Activated CD4-positive, alpha-beta T cell treated with anti-CD3 and anti-CD28 coated beads for 4 hours (primary cell): ENCODE measurements around the gene OR2A14.
"Not testable (repeated sequence)": the region's sequence is repeated elsewhere in the genome, so short reads cannot be mapped to it uniquely, and the experiment has no call there.

Experiments
- DNase-seq, 2 donors: peaks; one replicate each; pipeline ENCODE4 v3.0.0-alpha.2; 2020

OR2A14 gene

DNA sequence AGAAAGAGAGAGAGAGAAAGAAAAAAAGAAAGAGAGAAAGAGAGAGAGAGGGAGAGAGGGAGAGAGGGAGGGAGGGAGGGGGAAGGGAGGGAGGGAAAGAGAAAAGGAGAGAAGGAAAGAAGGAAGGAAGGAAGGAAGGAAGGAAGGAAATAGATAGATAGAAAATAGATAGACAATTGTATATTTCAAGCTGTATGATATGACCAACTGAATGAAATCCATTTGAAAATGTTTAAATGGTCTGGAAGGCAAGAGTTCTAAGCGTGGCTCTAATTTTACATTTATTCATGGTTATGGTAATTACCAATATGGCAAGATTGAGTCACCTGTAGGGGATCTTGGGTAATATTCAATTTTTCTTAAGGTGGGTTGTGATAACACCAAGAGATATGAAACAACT is 35.9 kb downstream of the OR2A14 start:
- no peak for DNase-seq

DNA sequence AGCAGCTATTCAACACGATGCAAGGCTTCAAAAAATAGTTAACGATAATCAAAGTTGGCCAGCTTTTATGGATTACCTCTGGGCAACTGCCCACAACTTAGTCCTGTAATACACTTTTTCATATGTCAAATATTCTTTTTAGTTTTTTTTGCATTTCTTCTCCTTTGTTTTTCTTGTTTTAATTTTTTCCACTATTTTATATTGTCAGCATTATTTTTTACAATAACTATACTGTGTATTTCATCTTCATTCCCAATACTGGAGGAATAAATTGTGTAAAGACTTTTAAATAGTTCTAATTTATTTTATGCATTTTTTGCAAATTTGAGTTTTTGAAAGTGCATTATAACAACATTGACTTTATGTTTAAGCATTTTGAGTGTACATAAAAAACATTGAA is 41.8 kb downstream of the OR2A14 start:
- DNase-seq: no peak

- not testable (repeated sequence) for DNase-seq
Observed at GRCh38 chr7:144171594-144172350, 48.8 kb downstream of the OR2A14 start.

DNA sequence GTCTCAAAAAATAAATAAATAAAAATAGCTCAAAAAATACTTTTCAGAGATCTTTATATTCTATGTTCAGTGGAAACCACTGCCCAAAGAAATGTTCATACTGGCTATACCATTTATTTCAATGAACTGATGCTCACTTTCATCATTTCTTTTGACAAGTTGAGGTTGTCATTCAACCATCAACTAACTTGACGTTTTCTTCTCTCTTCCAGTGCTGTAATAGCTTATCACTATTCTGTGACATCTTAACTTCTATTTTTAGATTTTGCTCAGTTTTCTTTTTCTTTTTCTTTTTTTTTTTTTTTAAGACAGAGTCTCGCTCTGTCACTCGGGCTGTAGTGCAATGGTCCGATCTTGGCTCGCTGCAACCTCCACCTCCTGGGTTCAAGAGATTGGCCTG is 51.6 kb downstream of the OR2A14 start:
- DNase-seq: no peak

- peak; percentile 3 to 6 for DNase-seq
Observed at GRCh38 chr7:144178380-144179164, 55.6 kb downstream of the OR2A14 start.

DNA sequence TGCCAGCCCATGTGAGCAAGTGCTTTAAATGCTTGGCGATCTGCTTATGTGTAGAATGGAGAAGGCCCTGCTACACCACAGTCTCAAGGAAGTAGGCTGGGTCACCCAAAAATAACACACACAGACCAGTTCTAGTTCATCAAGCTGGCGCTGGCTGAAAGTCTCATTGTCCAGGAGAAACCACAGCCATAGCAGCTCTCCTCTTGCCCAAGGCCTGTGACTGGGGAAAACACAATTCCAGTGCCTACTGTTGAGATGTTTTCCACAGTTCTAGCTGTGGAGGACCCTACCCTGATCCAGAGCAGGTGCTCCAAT is 56.1 kb downstream of the OR2A14 start:
- not testable (repeated sequence) for DNase-seq
